ENCODE measurements around the gene PAIP1.
"Not testable (repeated sequence)": the region's sequence is repeated elsewhere in the genome, so short reads cannot be mapped to it uniquely, and the experiment has no call there.

PAIP1 gene

DNA sequence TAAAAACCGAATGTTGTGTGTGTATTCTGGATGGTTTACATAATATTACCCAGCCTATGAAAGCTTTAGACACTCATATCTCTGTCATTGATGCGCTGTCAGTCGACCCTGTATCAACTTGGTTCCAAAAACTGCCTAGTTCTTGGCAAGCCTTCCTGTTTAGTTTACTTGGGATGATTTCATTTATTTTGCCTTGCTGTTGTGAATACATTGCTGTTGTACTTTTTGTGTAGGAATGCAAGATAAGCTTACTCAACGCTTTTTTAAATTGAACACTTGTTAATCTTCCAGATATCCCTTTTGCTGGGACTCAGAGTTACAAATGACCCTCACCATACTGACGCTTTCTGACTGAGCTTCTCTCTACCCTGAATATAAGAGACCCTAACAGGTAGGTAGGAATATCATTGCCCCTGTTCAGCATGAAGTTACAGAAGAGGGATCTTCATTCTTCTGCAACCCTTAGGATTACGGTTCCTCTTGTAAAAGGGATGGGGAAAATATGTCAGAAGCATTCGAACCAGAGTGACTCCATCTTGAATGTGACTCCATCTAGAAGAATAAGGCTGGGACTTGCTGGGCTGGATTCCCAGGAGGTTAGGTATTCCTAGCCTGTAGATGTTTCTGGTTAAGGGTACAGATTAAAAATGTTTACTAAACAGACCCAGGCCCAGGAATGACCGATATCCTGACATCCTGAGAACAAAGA, 13.7 kb upstream of the PAIP1 start:
- FAIRE-seq = no peak

DNA sequence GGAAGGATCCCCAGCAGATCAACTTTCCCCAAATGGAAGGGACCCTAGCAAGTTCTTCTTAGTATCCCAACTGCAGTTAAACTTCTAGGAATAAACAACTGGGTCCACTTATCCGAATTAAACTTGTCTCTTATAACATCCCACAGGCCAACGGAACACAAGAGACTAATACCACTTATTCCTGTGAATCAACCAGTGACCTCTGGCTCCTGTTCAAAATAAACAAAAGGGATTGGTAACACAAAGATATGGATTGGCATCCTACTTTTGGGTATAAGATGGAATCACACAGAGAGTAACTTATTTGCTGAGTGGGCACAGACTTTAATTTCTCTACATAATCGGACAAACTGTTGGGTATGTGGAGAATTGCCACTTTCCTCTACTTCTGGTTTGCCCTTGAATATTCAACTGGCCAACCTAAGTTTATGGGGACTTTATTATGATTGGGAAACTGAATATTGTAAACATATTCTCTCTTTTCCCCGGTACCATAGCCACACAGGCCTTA, 12.4 kb upstream of the PAIP1 start:
- FAIRE-seq = no peak

DNA sequence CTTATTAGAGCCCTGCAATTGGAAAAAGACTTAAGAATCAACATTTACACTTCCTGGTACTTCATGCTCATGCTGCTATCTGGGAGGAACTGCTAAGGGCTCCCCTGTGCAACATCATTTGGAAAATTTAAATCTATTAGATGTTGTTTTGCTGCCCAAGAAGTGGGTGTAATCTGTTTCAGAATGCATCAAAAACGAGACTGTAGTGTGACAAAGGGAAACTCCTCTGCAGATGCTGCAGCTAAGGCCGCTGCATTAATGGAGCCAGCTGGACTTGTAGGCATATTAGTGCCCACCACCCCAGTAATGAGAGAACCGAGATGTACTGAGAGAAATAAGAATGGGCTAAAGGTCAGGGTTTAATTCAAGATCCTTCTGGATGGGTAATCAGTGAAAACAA, 11.1 kb upstream of the PAIP1 start:
- no peak for FAIRE-seq

DNA sequence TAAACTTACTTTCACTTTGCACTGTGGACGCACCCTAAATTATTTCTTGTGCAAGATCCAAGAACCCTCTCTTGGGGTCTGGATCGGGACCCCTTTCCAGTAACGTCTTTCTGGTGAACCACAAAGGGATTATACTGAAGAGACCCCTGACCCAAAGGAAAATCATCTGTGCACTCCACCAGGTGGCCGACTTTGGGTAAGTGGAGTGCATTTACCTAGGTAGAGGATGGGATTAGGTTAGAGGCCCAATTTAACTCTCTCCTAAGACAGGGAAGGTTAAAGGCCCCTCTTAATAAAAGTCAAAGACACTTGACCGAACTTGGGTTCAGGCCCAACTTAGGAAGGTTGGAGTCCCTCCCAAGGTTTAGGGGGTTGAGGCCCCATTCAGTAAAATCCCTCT, 8.2 kb upstream of the PAIP1 start:
- FAIRE-seq = no peak

- no peak for FAIRE-seq
Measured at GRCh38 chr5:43564289-43564850, 7.5 kb upstream of the PAIP1 start.

GRCh38 chr5:43563321-43563720, 6.4 kb upstream of the PAIP1 start:
- FAIRE-seq = no peak

DNA sequence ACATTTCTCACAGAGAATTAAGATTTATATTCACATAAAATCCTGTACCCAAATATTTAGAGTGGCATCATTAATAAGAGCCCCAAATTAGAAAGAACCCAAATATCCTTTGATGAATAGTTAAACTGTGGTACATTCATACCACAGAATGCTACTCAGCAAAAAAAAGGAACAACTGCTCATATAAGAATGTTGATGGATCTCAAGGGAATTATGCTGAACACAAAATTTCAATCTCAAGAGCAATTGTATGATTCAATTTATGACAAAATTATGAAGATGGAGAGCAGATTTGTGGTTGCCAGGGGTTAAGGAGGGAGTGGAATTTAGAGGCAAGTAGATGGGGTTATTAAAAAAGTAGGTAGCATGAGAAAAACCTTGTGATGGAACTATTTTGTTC, 4.5 kb upstream of the PAIP1 start:
- FAIRE-seq = no peak

DNA sequence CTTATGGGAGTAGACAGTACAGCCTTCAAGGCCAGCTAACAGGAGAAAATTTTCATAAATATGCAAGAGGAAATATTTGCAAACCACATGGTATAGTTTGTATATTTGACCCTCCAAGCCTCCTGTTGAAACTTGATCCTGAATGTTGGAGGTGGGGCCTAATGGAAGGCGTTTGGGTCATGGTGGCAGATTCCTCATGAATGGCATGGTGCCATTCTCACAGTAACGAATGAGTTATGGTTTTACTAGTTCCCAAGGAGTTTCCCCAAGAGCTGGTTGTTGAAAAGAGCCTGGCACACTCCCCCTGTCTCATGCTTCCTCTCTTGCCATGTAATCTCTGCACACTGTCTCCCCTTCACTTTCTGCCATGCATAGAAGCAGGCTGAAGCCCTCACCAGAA, 3.3 kb upstream of the PAIP1 start:
- no peak for FAIRE-seq

GRCh38 chr5:43556607-43556856, 345 bp downstream of the PAIP1 start:
- not testable (repeated sequence) for FAIRE-seq

DNA sequence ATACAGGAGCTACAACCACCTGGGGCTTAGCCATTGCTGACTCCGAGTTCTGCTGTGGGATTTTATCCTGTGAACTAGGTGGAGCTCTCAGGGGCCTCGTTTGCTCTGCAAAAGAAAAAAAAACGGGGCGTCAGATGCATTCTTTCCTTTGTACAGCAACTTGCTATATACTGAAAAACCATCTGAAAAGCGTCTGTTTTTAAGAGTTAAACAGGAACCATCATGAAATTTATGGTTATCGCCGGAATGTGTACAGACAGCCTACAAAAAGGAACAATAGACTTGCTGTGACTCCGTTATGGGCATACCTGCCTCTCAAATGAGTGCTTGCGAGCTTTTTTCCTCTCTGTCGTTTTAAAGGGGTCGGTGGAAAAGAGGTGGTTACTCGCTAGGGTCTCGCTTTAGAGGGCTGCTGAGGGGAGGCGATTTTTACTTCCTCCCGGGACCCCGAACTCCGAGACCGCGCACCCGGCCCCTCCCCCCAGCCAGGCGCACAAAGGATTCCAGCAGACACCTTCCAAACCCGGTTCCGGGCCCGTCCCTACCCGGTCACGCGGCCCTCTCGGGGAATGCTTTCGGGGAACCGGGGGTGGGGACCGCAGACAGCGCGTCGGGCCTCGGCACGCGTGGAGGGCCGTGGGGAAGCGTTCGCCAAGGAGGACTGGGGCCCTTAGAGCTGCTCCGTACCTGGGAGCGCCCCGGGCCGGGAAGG, 826 bp downstream of the PAIP1 start:
- no peak for FAIRE-seq

GRCh38 chr5:43554497-43554896, 2.4 kb downstream of the PAIP1 start:
- no peak for FAIRE-seq

- FAIRE-seq = no peak
Measured at GRCh38 chr5:43553381-43553780, 3.5 kb downstream of the PAIP1 start.

DNA sequence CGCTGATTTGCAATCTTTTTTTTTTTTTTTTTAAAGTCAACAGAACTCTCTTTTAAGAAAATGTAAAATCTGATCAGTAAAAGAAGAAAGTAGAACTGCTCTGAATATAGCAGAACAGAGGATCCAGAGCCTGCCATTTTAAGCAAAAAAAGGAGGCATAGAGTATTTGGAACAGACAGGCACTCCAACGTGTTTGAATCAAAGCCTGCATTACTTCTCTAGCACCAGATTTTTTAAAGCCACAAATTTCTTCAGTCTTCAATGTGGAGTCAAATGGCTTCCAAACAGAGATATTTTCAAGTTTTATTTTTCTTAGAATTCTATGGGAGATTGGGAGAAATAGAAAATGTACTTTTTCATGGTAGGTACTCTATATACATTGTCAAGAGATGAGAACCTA, 5.1 kb downstream of the PAIP1 start:
- no peak for FAIRE-seq

DNA sequence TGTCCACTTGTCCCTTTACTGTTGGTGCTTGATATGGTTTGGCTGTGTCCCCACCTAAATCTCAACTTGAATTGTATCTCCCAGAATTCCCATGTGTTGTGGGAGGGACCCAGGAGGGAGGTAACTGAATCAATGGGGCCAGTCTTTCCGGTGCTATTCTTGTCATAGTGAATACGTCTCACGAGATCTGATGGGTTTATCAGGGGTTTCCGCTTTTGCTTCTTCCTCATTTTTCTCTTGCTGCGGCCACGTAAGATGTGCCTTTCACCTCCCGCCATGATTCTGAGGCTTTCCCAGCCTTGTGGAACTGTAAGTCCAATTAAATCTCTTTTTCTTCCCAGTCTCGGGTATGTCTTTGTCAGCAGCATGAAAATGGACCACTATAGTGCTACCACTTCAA, 7.6 kb downstream of the PAIP1 start:
- not testable (repeated sequence) for FAIRE-seq

DNA sequence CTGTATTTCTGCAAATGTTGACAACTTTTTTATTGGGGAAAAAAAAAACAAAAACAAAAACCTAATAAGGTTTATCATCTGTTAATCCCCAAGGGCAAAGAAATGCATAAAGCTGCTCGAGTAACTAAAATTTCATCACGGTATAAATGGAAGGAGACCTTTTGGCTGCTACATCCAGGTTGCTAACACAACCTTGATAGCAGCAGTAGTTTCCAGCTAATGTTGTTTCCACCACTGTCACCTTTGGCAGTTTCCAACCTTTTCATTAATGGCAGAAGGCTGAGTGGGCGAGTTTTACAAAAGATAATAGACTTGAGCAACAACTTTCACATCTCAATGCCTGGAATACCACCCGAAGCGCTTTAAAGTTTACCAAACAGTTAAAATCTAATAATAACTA, 8.5 kb downstream of the PAIP1 start:
- no peak for FAIRE-seq

DNA sequence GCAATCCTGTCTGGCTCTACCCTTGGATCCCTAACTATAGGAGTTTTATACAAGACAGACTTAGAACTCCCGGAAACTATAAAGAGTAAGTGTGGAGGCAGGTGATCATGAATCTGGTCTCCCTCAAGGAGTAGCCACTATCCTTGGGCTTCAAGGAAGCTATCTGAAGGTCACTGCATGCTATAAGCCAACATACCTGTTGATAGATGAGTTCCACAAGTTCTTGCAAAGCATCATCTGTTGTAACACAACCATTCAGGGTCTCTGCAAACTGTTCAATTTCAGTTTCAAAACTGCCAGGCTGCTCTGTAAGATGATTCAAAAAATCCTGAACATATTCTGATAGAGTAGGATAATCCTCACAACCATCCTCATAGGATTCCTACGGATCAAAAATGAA, 9.3 kb downstream of the PAIP1 start:
- FAIRE-seq = no peak

DNA sequence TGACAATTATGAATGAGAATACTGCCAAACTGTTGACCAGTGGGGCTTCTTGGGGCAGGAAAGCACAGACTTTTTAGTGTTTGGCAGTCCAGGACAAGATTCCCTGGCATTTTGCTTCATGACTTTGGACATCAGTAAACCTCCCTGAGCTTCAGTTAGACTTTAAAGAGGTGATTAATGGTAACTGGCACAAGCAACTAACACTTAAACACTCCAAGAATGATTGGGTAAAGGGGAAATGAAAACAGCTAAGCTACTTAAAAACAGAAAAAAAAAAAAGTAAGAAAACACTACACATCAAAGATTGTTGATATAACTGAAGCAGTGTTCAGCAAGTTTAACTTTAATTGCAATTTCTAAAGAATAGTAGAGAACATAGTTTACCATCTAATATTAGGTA, 13.4 kb downstream of the PAIP1 start:
- FAIRE-seq = no peak

GRCh38 chr5:43540746-43541145, 16.1 kb downstream of the PAIP1 start:
- FAIRE-seq = no peak

- no peak for FAIRE-seq
Measured at GRCh38 chr5:43536972-43537371, 19.9 kb downstream of the PAIP1 start.

GRCh38 chr5:43533646-43534045, 23.2 kb downstream of the PAIP1 start:
- FAIRE-seq = no peak

- FAIRE-seq = no peak
Measured at GRCh38 chr5:43530648-43531047, 26.2 kb downstream of the PAIP1 start.

- no peak for FAIRE-seq
Measured at GRCh38 chr5:43523662-43524072, 33.2 kb downstream of the PAIP1 start.

GRCh38 chr5:43520615-43521014, 36.3 kb downstream of the PAIP1 start:
- no peak for FAIRE-seq

GRCh38 chr5:43515678-43516048, 41.2 kb downstream of the PAIP1 start:
- FAIRE-seq = no peak

All from A204.1 (cell line).